ENCODE measurements around the gene KRTAP5-5. TPM values are rescaled to one million over a fixed set of nuclear protein-coding genes. Genes with fewer than 3 reads are reported as not detected.
"Not testable (repeated sequence)": the region's sequence is repeated elsewhere in the genome, so short reads cannot be mapped to it uniquely, and the experiment has no call there.

Gene KRTAP5-5
- total RNA-seq, 3 donors from 2014 or later, result 0.32 to 1.6 (median 0.75) TPM

GRCh38 chr11:1598816-1599215, 30.8 kb upstream of the KRTAP5-5 start:
- no peaks in the 10 kb centered on the region for H3K9me3 ChIP-seq
- DNase-seq, result no peak
- no peaks in the 10 kb centered on the region for H3K36me3 ChIP-seq (ENCODE audit: low read depth)
- H3K4me3 ChIP-seq, result no peak overlapping the region
- H3K4me1 ChIP-seq (ENCODE audit: low read depth), result peaks cover 4% of the 10 kb centered on the region
- no peak for TF ChIP-seq CTCF (IDR thresholded peaks at IDR 0.05)
- intact Hi-C loops (cut with DNase I, micrococcal nuclease), result no loop called here
- ATAC-seq, result no peak

- peaks cover 4% of the 10 kb centered on the region for H3K4me1 ChIP-seq (ENCODE audit: low read depth)
- no peak overlapping the region for H3K4me3 ChIP-seq
- intact Hi-C loops (cut with DNase I, micrococcal nuclease), result no loop called here
- no peak for TF ChIP-seq CTCF (IDR thresholded peaks at IDR 0.05)
- DNase-seq, result no peak
- no peak for ATAC-seq
- H3K36me3 ChIP-seq (ENCODE audit: low read depth), result no peaks in the 10 kb centered on the region
- H3K9me3 ChIP-seq, result no peaks in the 10 kb centered on the region
These were observed 28.9 kb upstream of the KRTAP5-5 start for GRCh38 chr11:1600626-1601025.

- peak; percentile 88 for ATAC-seq
- DNase-seq; H3K4me3 ChIP-seq; H3K4me1 ChIP-seq (ENCODE audit: low read depth); H3K36me3 ChIP-seq (ENCODE audit: low read depth); H3K9me3 ChIP-seq; intact Hi-C loops (cut with DNase I, micrococcal nuclease): not testable (repeated sequence)
These were observed 27.9 kb upstream of the KRTAP5-5 start for GRCh38 chr11:1601663-1602062.

- H3K9me3 ChIP-seq, result no peaks in the 10 kb centered on the region
- no peaks in the 10 kb centered on the region for H3K4me1 ChIP-seq (ENCODE audit: low read depth)
- DNase-seq (no peak), ATAC-seq (no peak)
- no peak overlapping the region for H3K4me3 ChIP-seq
- TF ChIP-seq CTCF (IDR thresholded peaks at IDR 0.05), result no peak
- no peaks in the 10 kb centered on the region for H3K36me3 ChIP-seq (ENCODE audit: low read depth)
- intact Hi-C loops (cut with DNase I, micrococcal nuclease), result no loop called here
These were observed 25.9 kb upstream of the KRTAP5-5 start for GRCh38 chr11:1603629-1604028.

- no peak for DNase-seq
- Histone ChIP-seq H3K4me3 (no peak overlapping the region), H3K9me3 (no peaks in the 10 kb centered on the region), H3K4me1 (ENCODE audit: low read depth) (no peaks in the 10 kb centered on the region), H3K36me3 (ENCODE audit: low read depth) (no peaks in the 10 kb centered on the region)
- intact Hi-C loops (cut with DNase I, micrococcal nuclease), result no loop called here
- ATAC-seq, result no peak
- no peak for TF ChIP-seq CTCF (IDR thresholded peaks at IDR 0.05)
These were observed 25.4 kb upstream of the KRTAP5-5 start for GRCh38 chr11:1604181-1604580.

- intact Hi-C loops (cut with DNase I, micrococcal nuclease), result no loop called here
- Histone ChIP-seq H3K4me3 (no peak overlapping the region), H3K4me1 (ENCODE audit: low read depth) (no peaks in the 10 kb centered on the region), H3K36me3 (ENCODE audit: low read depth) (no peaks in the 10 kb centered on the region), H3K9me3 (no peaks in the 10 kb centered on the region)
- no peak for TF ChIP-seq CTCF (IDR thresholded peaks at IDR 0.05)
- DNase-seq, result no peak
- no peak for ATAC-seq
These were observed 24.9 kb upstream of the KRTAP5-5 start for GRCh38 chr11:1604711-1605110.

- H3K9me3 ChIP-seq; H3K4me1 ChIP-seq (ENCODE audit: low read depth); DNase-seq; H3K36me3 ChIP-seq (ENCODE audit: low read depth); intact Hi-C loops (cut with DNase I, micrococcal nuclease); ATAC-seq; H3K4me3 ChIP-seq: not testable (repeated sequence)
These were observed 23.7 kb upstream of the KRTAP5-5 start for GRCh38 chr11:1605923-1606322.

- ATAC-seq; H3K4me3 ChIP-seq; H3K4me1 ChIP-seq (ENCODE audit: low read depth); DNase-seq; H3K36me3 ChIP-seq (ENCODE audit: low read depth); intact Hi-C loops (cut with DNase I, micrococcal nuclease); H3K9me3 ChIP-seq: not testable (repeated sequence)
These were observed 22.3 kb upstream of the KRTAP5-5 start for GRCh38 chr11:1607156-1607845.

- H3K9me3 ChIP-seq; H3K36me3 ChIP-seq (ENCODE audit: low read depth); DNase-seq; intact Hi-C loops (cut with DNase I, micrococcal nuclease); H3K4me1 ChIP-seq (ENCODE audit: low read depth); H3K4me3 ChIP-seq; ATAC-seq: not testable (repeated sequence)
These were observed 21.7 kb upstream of the KRTAP5-5 start for GRCh38 chr11:1607901-1608300.
